DND-41 (cell line): Measurements from ENCODE around the gene RCC2.

Experiments used
- ATAC-seq: fragments of 200-7000 bp; cut with Tn5 transposase; 3 replicates; pipeline ENCODE4 v1.9.1; 2021; ENCODE audit warnings: low read depth; ENCODE audit not compliant: insufficient read depth
- DNase-seq: peaks from one replicate; pipeline ENCODE4 v3.0.0-alpha.2; 2020
- H2AFZ ChIP-seq: 2 replicates; pipeline ENCODE4 v1.6.0; 2012; ENCODE audit warnings: low read depth, low read length
- H3K27ac ChIP-seq: 2 replicates; pipeline ENCODE4 v1.5.1; 2012; ENCODE audit warnings: low read length, inconsistent platforms
- H3K27me3 ChIP-seq: fragments of 200-600 bp; sonication (generic); 2 replicates; pipeline ENCODE4 v1.6.0; 2012; ENCODE audit warnings: low read length, mild to moderate bottlenecking, inconsistent platforms; ENCODE audit not compliant: insufficient read depth, poor library complexity
- H3K36me3 ChIP-seq: 2 replicates; pipeline ENCODE4 v1.5.1; 2012; ENCODE audit warnings: low read length, inconsistent platforms; ENCODE audit not compliant: insufficient read depth
- H3K4me1 ChIP-seq: 2 replicates; pipeline ENCODE4 v1.5.1; 2012; ENCODE audit warnings: mild to moderate bottlenecking, low read length; ENCODE audit not compliant: insufficient read depth
- H3K4me2 ChIP-seq: 2 replicates; pipeline ENCODE4 v1.6.0; 2012; ENCODE audit warnings: mild to moderate bottlenecking, moderate library complexity, low read length, inconsistent platforms; ENCODE audit not compliant: insufficient read depth
- H3K4me3 ChIP-seq, 2 experiments: fragments of 200-600 bp in 1 of 2; shearing (Covaris generic) in 1 of 2; 2 replicates each; pipeline ENCODE4 v1.5.1; 2012 to 2016; ENCODE audit warnings: inconsistent platforms in 2 of 2, low read length in 2 of 2, mild to moderate bottlenecking in 2 of 2, low read depth in 1 of 2, moderate library complexity in 1 of 2
- H3K79me2 ChIP-seq: 2 replicates; pipeline ENCODE4 v1.6.0; 2012; ENCODE audit warnings: low read length, inconsistent platforms; ENCODE audit not compliant: insufficient read depth
- H3K9ac ChIP-seq: 2 replicates; pipeline ENCODE4 v1.6.0; 2012; ENCODE audit warnings: low read depth, mild to moderate bottlenecking, inconsistent platforms, low read length, moderate library complexity
- H3K9me3 ChIP-seq: 2 replicates; pipeline ENCODE4 v1.5.1; 2012; ENCODE audit warnings: low read length, moderate library complexity, mild to moderate bottlenecking, inconsistent platforms; ENCODE audit not compliant: insufficient read depth, severe bottlenecking
- H4K20me1 ChIP-seq: 2 replicates; pipeline ENCODE4 v1.6.0; 2012; ENCODE audit warnings: low read length; ENCODE audit not compliant: insufficient read depth
- CTCF ChIP-seq: IDR thresholded peaks from 2 replicates; pipeline ENCODE4 v1.5.1; 2012; ENCODE audit warnings: borderline replicate concordance, low read length, moderate library complexity, mild to moderate bottlenecking; ENCODE audit not compliant: poor library complexity, severe bottlenecking; ENCODE audit errors: extremely low read depth
- EZH2 ChIP-seq: IDR thresholded peaks from 3 replicates; pipeline ENCODE4 v1.6.1; 2012; ENCODE audit warnings: borderline replicate concordance, low read depth, mild to moderate bottlenecking, moderate library complexity, low read length, inconsistent platforms; ENCODE audit not compliant: severe bottlenecking

The RCC2 gene

GRCh38 chr1:17441265-17441992 is 2.0 kb upstream of the RCC2 start:
- Histone ChIP-seq H3K9me3 (no peaks in the 10 kb centered on the region), H3K36me3 (peaks cover 14% of the 10 kb centered on the region), H4K20me1 (peaks cover 10% of the 10 kb centered on the region), H3K4me1 (peaks cover 35% of the 10 kb centered on the region), H3K4me2 (peak overlapping the region; percentile 85), H3K27ac (peak overlapping the region; percentile 88), H3K27me3 (no peaks in the 10 kb centered on the region), H3K4me3 (0 out of 4 replicates have a peak overlapping the region, but pooled peaks of 1 of the 2 experiments have one; percentile 20), H3K9ac (peak overlapping the region; percentile 92), H2AFZ (peak overlapping the region; percentile 8; the same call in 1 of the 2 replicates), H3K79me2 (peaks cover 38% of the 10 kb centered on the region)
- 0 out of 3 replicates have a peak, but pooled peaks have one; percentile 7 for ATAC-seq
- TF ChIP-seq CTCF (no peak), EZH2 (no peak)
- peak; percentile 43 for DNase-seq

GRCh38 chr1:17440827-17441168 is 1.3 kb upstream of the RCC2 start:
- Histone ChIP-seq H3K79me2 (peaks cover 44% of the 10 kb centered on the region), H3K9ac (peak overlapping the region; percentile 92), H4K20me1 (peaks cover 17% of the 10 kb centered on the region), H3K27me3 (no peaks in the 10 kb centered on the region), H3K4me1 (peaks cover 42% of the 10 kb centered on the region), H3K36me3 (peaks cover 21% of the 10 kb centered on the region), H3K27ac (peak overlapping the region; percentile 88; the same call in 1 of the 2 replicates), H3K4me3 (peak overlapping the region in 1 of 2 experiments; percentile 81; a peak in 2 of 4 replicates), H3K9me3 (no peaks in the 10 kb centered on the region), H2AFZ (peak overlapping the region; percentile 8; the same call in 1 of the 2 replicates), H3K4me2 (peak overlapping the region; percentile 85)
- DNase-seq: no peak
- no peak for ATAC-seq
- TF ChIP-seq EZH2 (no peak), CTCF (no peak)

GRCh38 chr1:17440074-17440826 is 773 bp upstream of the RCC2 start:
- Histone ChIP-seq H2AFZ (peak overlapping the region; percentile 97), H3K27ac (peak overlapping the region; percentile 88)

More at GRCh38 chr1:17440074-17440826, 773 bp upstream of the RCC2 start:
- peaks cover 46% of the 10 kb centered on the region for H3K4me1 ChIP-seq
- H4K20me1 ChIP-seq: peaks cover 22% of the 10 kb centered on the region
- H3K4me3 ChIP-seq: peak overlapping the region; percentile 52 to 81
- H3K79me2 ChIP-seq: peaks cover 49% of the 10 kb centered on the region
- peaks cover 26% of the 10 kb centered on the region for H3K36me3 ChIP-seq
- peak; percentile 12; the same call in 1 of the 3 replicates for ATAC-seq
- TF ChIP-seq CTCF: no peak
- no peaks in the 10 kb centered on the region for H3K27me3 ChIP-seq
- H3K4me2 ChIP-seq: peak overlapping the region; percentile 85
- H3K9ac ChIP-seq: peak overlapping the region; percentile 92
- H3K9me3 ChIP-seq: no peaks in the 10 kb centered on the region
- DNase-seq: peak; percentile 41
